ENCODE measurements around the gene NKX6-1. TPM values are rescaled to one million over a fixed set of nuclear protein-coding genes. Genes with fewer than 3 reads are reported as not detected.

The NKX6-1 gene
- total RNA-seq, 1 donor from 2014 or later: not detected

- peak; percentile 40 for DNase-seq
Measured at GRCh38 chr4:84498203-84498934, 723 bp downstream of the NKX6-1 start.

DNA sequence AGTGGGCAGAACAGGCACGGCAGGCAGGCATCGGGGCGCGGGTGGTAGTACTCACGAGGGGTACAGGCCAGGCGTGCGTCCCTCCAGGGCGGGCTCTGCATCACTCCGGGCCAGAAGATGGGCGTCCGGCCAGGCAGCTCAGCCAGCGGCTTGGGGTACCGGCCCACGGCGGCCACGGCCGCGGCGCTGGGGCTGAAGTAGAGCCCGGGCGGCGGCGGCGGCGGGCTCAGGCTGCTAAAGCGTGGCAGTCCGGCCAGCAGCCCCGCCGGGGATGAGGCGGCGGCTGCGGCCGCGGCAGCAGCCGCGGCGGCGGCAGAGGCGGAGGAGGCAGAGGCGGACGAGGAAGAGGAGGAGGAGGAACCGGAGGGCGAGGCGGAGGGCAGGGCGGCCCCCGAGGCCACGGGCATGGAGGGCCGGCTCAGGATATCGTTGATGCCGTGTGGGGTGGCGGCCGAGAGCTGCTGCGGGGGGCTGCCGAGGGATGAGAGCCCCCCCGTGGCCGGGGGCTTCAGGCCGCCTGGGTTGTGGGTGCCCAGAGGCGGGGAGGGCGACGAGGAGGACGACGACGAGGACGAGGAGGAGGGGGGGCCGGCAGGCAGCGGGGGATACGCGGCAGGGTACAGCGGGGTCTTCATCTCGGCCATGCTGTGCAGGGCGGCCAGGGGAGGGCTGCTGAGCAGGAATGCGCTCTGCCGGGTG lies 1.4 kb downstream of the NKX6-1 start:
- DNase-seq: no peak

DNA sequence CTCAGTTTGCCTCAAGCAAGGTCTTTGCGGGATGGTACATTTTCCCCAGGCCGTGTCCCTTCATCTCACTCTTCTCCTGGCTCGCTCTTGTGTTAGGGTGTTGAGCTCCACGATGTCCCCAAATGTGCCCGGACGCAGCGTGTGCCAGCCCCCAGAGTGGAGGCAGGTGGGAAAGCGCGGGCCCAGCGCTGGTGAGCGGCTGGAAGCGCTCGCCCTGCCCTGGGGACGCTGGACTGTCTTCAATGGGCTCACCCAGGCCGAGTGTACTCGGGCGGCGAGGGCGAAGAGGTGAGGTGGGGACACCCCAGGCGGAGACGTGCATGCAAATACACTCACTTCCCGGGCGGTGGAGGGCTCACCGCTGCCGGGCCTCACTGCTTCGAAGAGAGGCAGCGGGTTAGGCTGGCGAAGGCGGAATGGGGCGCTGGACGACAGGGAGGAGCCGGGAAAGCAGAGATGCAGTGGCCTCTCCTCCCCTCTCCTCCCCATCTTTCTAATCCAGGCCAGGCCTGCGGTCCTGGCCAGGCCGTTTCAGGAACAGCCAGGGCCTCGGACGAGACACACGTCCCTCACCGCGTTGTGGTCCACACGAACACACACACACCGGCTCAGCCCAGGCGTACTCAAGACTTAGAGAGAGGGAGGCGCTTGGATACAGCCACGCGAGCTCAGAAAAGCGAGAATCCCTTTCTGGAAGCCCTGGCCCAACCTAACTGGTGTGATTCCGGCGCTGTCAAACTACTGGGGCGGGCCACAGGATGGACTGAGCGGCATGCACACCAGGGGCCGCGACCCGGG lies 2.2 kb downstream of the NKX6-1 start:
- peak; percentile 30 for DNase-seq

DNA sequence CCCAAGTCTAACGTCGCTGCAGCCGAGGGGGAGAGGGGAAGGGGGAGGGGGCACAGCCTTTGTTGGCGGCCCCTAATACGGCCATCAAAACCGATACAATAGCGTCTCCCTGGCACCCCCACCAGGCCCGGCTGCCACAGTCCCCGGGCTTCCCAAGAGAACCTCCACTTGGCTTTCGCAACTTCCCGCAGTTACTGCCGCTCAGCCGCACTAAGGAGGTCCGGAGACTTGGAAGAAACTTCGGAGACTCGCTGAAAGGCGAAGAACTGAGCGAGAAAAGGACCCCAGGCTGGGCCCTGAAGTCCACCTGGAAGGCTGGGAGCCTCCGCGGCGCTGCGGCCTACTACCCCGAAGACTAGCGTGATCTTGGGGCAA lies 2.8 kb downstream of the NKX6-1 start:
- DNase-seq: peak; percentile 13

- DNase-seq: peak; percentile 31
Measured at GRCh38 chr4:84495794-84496261, 3.3 kb downstream of the NKX6-1 start.

DNA sequence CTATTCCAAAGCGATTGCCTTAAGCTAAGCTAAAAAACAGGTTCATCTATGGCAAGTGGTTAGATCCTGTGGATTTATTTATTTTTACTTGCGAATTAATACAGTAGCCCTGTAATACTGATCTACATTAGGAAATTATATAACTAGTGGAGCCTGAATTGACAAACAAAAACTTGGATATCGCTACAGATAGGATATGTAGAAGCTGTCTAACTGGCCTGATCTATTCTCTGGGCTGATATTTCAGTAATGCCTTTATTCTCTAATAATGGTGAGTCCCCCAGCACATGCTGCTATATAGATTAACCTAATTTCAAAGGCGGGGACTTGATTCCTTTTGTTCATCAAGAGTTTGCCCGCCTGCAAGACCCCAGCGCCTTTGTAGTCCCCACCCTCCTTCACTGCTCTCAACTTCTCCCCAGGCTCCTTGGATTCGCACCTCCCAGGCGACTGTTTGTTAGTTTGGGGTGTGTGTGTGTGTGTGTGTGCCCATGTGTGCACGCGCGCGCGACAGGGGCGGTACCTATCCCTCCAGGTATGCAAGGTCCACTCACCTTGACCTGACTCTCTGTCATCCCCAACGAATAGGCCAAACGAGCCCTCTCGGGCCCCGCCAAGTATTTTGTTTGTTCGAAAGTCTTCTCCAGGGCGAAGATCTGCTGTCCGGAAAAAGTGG lies 3.8 kb downstream of the NKX6-1 start:
- DNase-seq: peak; percentile 38

- DNase-seq: peak; percentile 40
Measured at GRCh38 chr4:84494531-84494930, 4.6 kb downstream of the NKX6-1 start.

DNA sequence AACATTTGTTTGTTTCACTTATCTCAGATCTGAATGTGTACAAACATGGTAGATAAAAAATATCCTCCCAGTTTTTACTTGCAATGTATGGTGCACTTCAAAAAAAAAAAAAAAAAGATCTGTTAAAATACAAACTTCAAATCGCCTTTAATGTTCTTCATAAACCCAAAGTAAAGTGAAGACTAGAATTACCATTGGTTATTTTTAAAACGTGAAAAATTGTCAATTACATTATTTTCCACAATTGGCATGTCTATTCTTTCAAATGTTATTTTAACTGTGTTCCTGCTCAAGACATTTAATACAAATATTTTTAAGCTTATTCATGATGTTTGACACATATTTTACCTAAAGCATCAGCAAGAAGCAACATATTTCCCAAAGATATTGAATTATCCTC lies 5.0 kb downstream of the NKX6-1 start:
- DNase-seq: peak; percentile 58

- peak; percentile 79 for DNase-seq
Measured at GRCh38 chr4:84493092-84493850, 5.8 kb downstream of the NKX6-1 start.

- peak; percentile 24 for DNase-seq
Measured at GRCh38 chr4:84492737-84493091, 6.4 kb downstream of the NKX6-1 start.

- peak; percentile 10 for DNase-seq
Measured at GRCh38 chr4:84492290-84492689, 6.8 kb downstream of the NKX6-1 start.

GRCh38 chr4:84491481-84491880 lies 7.6 kb downstream of the NKX6-1 start:
- DNase-seq: peak; percentile 26

GRCh38 chr4:84490663-84491062 lies 8.4 kb downstream of the NKX6-1 start:
- no peak for DNase-seq

GRCh38 chr4:84484236-84484635 lies 14.9 kb downstream of the NKX6-1 start:
- DNase-seq: no peak

DNA sequence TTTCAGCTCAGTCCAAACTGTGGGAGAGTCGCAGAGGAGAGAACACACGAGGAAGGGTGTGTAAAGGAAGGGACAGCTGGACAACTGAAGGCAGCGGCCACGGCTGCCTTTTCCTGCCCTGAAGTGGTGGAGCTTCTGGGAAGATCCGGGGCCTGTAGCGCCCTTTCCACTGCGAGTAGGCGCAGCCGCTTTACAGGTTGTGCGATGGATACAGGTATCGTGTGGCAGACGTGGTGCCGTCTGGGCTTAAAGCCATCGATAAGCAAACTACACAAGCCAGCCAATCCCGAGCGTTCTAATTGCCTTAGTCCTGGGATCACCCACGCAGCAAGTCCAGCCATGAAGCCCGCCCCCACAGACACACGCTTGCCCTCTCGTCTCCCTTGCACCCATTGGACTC lies 15.4 kb downstream of the NKX6-1 start:
- no peak for DNase-seq

DNA sequence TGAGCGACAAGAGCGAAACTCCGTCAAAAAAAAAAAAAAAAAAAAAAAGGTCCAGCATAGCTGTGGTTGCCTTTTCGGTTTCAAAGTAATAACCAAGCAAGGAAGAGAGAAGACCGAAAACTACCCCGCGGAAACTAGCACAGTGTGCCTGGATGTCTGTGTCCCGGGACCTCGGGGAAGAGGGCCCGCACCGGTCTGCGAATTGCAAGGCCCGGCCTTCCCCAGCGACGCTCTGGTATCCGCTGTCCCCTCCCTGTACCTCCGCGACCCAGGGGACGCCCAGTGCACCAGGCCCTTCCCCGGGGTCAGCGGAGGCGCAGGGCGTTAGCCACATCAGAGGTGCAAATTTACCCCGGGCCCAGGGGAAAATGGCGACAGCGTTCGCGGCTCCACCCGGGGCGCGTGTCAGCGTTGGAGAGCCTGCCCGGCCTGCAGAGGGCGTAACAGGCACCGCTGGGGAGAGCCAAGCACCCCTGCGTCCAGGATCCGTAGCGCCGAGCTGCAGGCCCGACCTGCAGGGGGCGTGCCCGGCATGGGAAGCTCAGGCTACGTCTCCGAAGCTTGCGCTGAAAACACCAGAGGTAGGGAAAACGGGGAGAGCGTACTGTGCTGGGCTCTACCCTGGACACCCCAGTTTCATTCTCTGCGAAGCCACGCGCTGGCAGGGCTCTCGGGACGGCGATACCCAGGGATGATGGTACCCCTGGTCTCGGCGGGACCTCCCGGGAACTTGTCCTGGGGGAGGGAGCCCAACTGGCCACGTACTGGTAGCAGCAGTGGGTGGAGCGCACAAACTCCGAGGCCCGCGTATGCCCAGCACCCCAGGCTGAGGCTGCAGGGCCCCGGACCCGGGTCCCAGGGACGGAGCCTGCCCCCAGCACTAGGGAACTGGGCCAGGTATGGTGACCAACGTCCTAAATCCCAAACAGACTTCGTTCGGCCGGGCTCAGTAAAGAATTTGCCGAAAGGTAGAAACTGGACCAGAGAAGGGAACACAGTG lies 16.2 kb downstream of the NKX6-1 start:
- peak; percentile 17 for DNase-seq

DNA sequence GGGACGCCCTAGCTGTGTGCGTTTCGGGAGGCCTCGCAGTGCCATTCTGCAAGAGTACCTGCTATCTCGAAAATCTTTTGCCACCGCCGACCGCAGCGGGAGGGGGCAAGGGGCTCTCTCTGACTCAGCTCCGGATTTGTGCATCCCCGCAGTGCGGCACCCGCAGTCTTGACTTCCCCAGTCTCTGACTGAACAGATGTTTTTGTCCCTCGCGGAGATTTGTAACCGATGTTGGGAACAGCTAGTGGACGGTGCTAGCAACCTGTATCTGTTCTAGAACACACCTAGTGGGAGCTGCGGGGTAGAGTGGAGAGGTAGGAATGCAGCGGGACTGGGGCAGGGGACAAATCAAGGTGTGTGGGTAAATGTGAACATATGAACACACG lies 17.2 kb downstream of the NKX6-1 start:
- no peak for DNase-seq

DNA sequence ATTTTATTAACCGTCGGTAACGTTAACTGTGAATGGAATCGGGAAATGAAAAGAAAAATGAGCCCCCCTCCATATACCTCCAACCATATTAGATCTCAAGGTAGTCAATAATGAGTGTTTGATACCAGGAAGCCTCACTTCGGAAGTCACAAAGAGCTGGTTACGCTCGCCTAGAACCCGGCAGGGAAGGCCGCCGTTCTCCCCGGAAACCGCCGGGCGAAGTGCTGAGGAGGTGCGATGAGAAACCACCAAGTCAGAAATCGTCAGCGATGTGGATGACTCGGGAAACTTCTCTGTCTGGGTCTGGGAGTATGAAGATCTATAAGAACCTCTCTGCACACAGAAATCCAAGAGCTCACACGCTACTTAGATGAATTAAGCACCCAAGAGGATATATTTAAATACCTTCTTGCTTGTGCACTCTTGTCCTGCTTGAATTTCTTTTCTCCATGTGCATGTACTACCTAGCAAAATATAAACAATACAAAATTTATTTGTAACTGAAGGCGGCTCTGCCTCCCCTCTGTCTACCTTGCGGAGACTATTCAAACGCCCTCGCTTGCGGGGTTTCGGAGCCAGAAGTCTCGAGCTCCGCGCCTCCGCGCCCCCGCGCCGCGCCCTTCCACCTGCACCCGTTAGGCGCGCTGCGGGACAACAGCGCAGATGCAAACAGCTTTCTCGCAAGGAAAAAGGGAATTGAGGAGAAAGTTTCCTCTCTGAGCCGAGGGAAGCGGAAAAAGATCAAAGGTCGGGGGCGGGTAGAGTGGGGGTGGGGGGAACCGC lies 17.8 kb downstream of the NKX6-1 start:
- peak; percentile 19 for DNase-seq

GRCh38 chr4:84480082-84480481 lies 19.0 kb downstream of the NKX6-1 start:
- DNase-seq: no peak

DNA sequence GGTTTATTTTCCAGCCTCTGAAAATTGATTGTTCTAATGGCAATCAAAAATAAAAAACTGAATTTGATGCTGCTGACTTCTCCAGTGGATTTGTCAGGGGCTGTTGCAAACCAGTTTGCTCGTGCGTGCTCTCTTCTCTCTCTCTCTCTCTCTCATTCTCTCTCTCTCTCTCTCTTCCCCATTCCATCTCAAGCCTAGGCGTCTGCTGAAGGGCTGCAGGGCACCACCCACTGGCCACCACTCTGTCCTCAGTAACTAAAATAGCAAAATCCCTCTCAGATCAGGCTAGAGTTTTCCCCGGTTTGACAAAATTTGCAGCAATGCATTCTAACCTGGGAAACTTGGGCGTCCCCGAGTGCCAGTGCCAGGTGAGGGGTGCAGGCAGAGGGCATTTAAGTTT lies 19.4 kb downstream of the NKX6-1 start:
- DNase-seq: peak; percentile 18

Measured in tongue (tissue), 2 donors.